B cell (primary cell): Measurements from ENCODE around the gene EPN2. TPM values are rescaled to one million over a fixed set of nuclear protein-coding genes. Genes with fewer than 3 reads are reported as not detected.

ENCODE experiments used
- ATAC-seq: fragments of 200-7000 bp; cut with Tn5 transposase; one replicate; pipeline ENCODE4 v1.10.0; 2021; ENCODE audit warnings: low read depth, mild to moderate bottlenecking, moderate number of reproducible peaks, moderate library complexity
- CTCF ChIA-PET: fragments of 350-600 bp; sonication (Branson Sonifier 250); formaldehyde crosslinking; loops from one replicate; lab custom pipeline; 2021; ENCODE audit warnings: antibody characterized with exemption, inconsistent platforms; lab: Charles Lee
- POLR2A ChIA-PET: fragments of 350-600 bp; sonication (Branson Sonifier 250); formaldehyde crosslinking; loops from one replicate; lab custom pipeline; 2021; ENCODE audit warnings: antibody characterized with exemption; lab: Charles Lee
- DNase-seq: peaks from one replicate; pipeline ENCODE4 v3.0.0; 2013
- H2AFZ ChIP-seq: 2 replicates; pipeline ENCODE4 v1.6.1; 2012; ENCODE audit warnings: mild to moderate bottlenecking, low read depth, low read length; ENCODE audit not compliant: insufficient read depth, poor library complexity, severe bottlenecking
- H3K27ac ChIP-seq, 2 donors: 1 replicate in 1 of 2; 2 replicates in 1 of 2; pipeline ENCODE4 v1.5.1; 2012 to 2013; ENCODE audit warnings: low read length in 2 of 2, mild to moderate bottlenecking in 2 of 2, moderate library complexity in 1 of 2
- H3K27me3 ChIP-seq, 4 experiments: fragments of 200-600 bp in 1 of 4; sonication (generic) in 1 of 4; replicated peaks in 1 of 4; 1 replicate in 2 of 4; 2 replicates in 2 of 4; pipeline versions ENCODE4 v1.6.1 to v1.7.0; 2013 to 2016; ENCODE audit warnings: low read length in 3 of 4, mild to moderate bottlenecking in 2 of 4, mixed read lengths in 1 of 4, moderate library complexity in 1 of 4; ENCODE audit not compliant: insufficient read depth in 4 of 4, control insufficient read depth in 3 of 4; ENCODE audit errors: control extremely low read depth in 1 of 4
- H3K36me3 ChIP-seq, 2 experiments: replicated peaks in 1 of 2; 1 replicate in 1 of 2; 2 replicates in 1 of 2; pipeline versions ENCODE4 v1.6.1 to v1.7.1; 2013; ENCODE audit warnings: low read length in 1 of 2; ENCODE audit not compliant: insufficient read depth in 2 of 2, control insufficient read depth in 1 of 2; ENCODE audit errors: control extremely low read depth in 1 of 2, extremely low read depth in 1 of 2
- H3K4me1 ChIP-seq, 2 donors: fragments of 200-600 bp in 1 of 2; sonication (generic) in 1 of 2; 1 replicate in 1 of 2; 2 replicates in 1 of 2; pipeline versions ENCODE4 v1.5.1 to v1.6.1; 2013 to 2017; ENCODE audit warnings: low read length in 2 of 2; ENCODE audit not compliant: control insufficient read depth in 2 of 2, insufficient read depth in 2 of 2
- H3K4me2 ChIP-seq: replicated peaks from 2 replicates; pipeline ENCODE3; 2012; ENCODE audit warnings: mild to moderate bottlenecking, low read depth, low read length; ENCODE audit not compliant: poor library complexity, severe bottlenecking
- H3K4me3 ChIP-seq, 5 experiments: fragments of 200-600 bp in 1 of 5; sonication (generic) in 1 of 5; 1 replicate in 3 of 5; 2 replicates in 2 of 5; pipeline versions ENCODE4 v1.5.1 to v1.7.0; 2011 to 2016; ENCODE audit warnings: low read length in 4 of 5, mild to moderate bottlenecking in 4 of 5, low read depth in 2 of 5, control low read depth in 1 of 5, moderate library complexity in 1 of 5; ENCODE audit not compliant: insufficient read depth in 1 of 5; ENCODE audit errors: control extremely low read depth in 1 of 5, extremely low read depth in 1 of 5
- H3K79me2 ChIP-seq: fragments of 200-600 bp; sonication (generic); one replicate; pipeline ENCODE4 v1.6.0; 2016; ENCODE audit warnings: low read length; ENCODE audit not compliant: control insufficient read depth, insufficient read depth
- H3K9ac ChIP-seq: fragments of 200-600 bp; sonication (generic); 2 replicates; pipeline ENCODE4 v1.6.1; 2017; ENCODE audit warnings: mild to moderate bottlenecking, low read length, moderate library complexity
- H3K9me3 ChIP-seq, 3 donors: one replicate each; pipeline versions ENCODE4 v1.6.1 to v1.7.1; 2013; ENCODE audit warnings: low read length in 2 of 3; ENCODE audit not compliant: control insufficient read depth in 2 of 3, insufficient read depth in 1 of 3; ENCODE audit errors: control extremely low read depth in 1 of 3
- H4K20me1 ChIP-seq: 2 replicates; pipeline ENCODE4 v1.6.0; 2012; ENCODE audit warnings: mild to moderate bottlenecking, low read length; ENCODE audit not compliant: insufficient read depth, control insufficient read depth, poor library complexity, severe bottlenecking
- H3K27ac Mint-ChIP-seq: one replicate; pipeline ENCODE4 v1.8.0; 2021; ENCODE audit warnings: mixed read lengths
- H3K27me3 Mint-ChIP-seq: one replicate; pipeline ENCODE4 v1.8.0; 2021; ENCODE audit warnings: mixed read lengths
- H3K4me1 Mint-ChIP-seq: one replicate; pipeline ENCODE4 v1.8.0; 2021; ENCODE audit warnings: mixed read lengths
- H3K4me3 Mint-ChIP-seq: one replicate; pipeline ENCODE4 v1.8.0; 2021; ENCODE audit warnings: mixed read lengths
- H3K9me3 Mint-ChIP-seq: one replicate; pipeline ENCODE4 v1.8.0; 2022; ENCODE audit warnings: mixed read lengths; ENCODE audit not compliant: insufficient read depth
- EZH2 ChIP-seq: IDR thresholded peaks from 2 replicates; pipeline ENCODE4 v1.6.1; 2012; ENCODE audit warnings: borderline replicate concordance, low read depth, mild to moderate bottlenecking, moderate library complexity, low read length; ENCODE audit not compliant: insufficient read depth, poor library complexity, severe bottlenecking
- WGBS: methylation state at CpG from one replicate; pipeline ENCODE4 v1.1.5; 2013; ENCODE audit warnings: missing lambda C conversion rate; ENCODE audit not compliant: insufficient coverage; 5-methylcytosine and 5-hydroxymethylcytosine counted together
- intact Hi-C: fragments of 100-400 bp; cut with micrococcal nuclease; formaldehyde crosslinking; loops from one replicate; pipeline ENCODE4 v1.10.0; 2022
- polyA plus RNA-seq: library from polyadenylated mRNA; depleted of rRNA; stranded (reverse); fragments of >200 nt; gene quantifications from 2 replicates; pipeline ENCODE4 v1.2.3, GENCODE V29; 2012
- total RNA-seq, 2 donors: library from RNA; stranded (reverse); fragments of 120-200 nt in 1 of 2; gene quantifications; 1 replicate in 1 of 2; 2 replicates in 1 of 2; pipeline versions ENCODE4 v1.2.3 to v1.2.4, GENCODE V29; 2013 to 2022
- TF ChIP-seq, protein P1 (sequence below): fragments of 200-600 bp; IDR thresholded peaks from one replicate; pipeline ENCODE4 v1.8.0; 2022; ENCODE audit warnings: antibody characterized with exemption, mild to moderate bottlenecking

The EPN2 gene
- total and polyA plus RNA-seq, 2 donors (not counting 1 experiment from before 2014, with no cell fraction given), result 15.7 to 35.6 TPM

DNA sequence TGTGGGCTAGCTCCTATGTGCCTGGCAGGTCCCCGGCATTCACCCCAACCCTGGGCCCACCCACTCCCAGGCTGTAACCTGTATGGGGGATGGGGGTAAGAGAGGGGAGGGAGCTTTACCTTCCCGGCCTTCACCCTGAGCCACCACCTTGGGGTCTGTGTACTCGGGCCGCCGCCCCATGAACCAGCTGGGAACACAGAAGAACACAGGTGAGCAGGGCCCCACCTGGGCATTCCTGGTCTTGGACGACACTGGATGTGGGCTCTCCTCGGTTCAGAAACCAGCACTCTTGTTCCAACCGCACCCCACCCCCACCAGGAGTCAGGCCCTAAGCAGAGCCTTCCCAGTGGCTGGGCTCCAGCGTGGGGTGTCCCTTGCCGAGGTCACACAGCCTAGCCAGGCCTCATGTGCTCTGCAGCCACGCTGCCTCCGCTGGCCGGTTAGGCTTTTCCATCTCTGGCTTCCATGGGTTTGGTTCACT lies 106.5 kb downstream of the EPN2 start:
- H3K4me2 ChIP-seq, result no peak overlapping the region
- Mint-ChIP-seq H3K9me3 (no peaks in the 10 kb centered on the region), H3K4me3 (no peak overlapping the region), H3K4me1 (peaks cover 8% of the 10 kb centered on the region), H3K27me3 (peaks cover 17% of the 10 kb centered on the region), H3K27ac (no peak overlapping the region)
- peaks cover 0 to 11% of the 10 kb centered on the region in 2 donors for H3K4me1 ChIP-seq
- no peaks in the 10 kb centered on the region for H4K20me1 ChIP-seq
- no peaks in the 10 kb centered on the region for H3K9me3 ChIP-seq
- no peaks in the 10 kb centered on the region for H3K36me3 ChIP-seq
- intact Hi-C loops, result no loop called here
- ChIA-PET POLR2A (no interaction called here), CTCF (no interaction called here)
- peaks cover 0 to 3% (median 0%) of the 10 kb centered on the region in 4 experiments for H3K27me3 ChIP-seq
- no peak for TF ChIP-seq EZH2
- TF ChIP-seq, protein P1, sequence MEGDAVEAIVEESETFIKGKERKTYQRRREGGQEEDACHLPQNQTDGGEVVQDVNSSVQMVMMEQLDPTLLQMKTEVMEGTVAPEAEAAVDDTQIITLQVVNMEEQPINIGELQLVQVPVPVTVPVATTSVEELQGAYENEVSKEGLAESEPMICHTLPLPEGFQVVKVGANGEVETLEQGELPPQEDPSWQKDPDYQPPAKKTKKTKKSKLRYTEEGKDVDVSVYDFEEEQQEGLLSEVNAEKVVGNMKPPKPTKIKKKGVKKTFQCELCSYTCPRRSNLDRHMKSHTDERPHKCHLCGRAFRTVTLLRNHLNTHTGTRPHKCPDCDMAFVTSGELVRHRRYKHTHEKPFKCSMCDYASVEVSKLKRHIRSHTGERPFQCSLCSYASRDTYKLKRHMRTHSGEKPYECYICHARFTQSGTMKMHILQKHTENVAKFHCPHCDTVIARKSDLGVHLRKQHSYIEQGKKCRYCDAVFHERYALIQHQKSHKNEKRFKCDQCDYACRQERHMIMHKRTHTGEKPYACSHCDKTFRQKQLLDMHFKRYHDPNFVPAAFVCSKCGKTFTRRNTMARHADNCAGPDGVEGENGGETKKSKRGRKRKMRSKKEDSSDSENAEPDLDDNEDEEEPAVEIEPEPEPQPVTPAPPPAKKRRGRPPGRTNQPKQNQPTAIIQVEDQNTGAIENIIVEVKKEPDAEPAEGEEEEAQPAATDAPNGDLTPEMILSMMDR, result no peak
- no peak overlapping the region for H3K4me3 ChIP-seq
- no peak overlapping the region for H3K9ac ChIP-seq
- H3K79me2 ChIP-seq, result no peaks in the 10 kb centered on the region
- DNase-seq, result no peak
- no peak for ATAC-seq
- WGBS, result 96% methylated on average over 11 of the region's 13 CpGs
- H2AFZ ChIP-seq, result no peak overlapping the region
- no peak overlapping the region for H3K27ac ChIP-seq

DNA sequence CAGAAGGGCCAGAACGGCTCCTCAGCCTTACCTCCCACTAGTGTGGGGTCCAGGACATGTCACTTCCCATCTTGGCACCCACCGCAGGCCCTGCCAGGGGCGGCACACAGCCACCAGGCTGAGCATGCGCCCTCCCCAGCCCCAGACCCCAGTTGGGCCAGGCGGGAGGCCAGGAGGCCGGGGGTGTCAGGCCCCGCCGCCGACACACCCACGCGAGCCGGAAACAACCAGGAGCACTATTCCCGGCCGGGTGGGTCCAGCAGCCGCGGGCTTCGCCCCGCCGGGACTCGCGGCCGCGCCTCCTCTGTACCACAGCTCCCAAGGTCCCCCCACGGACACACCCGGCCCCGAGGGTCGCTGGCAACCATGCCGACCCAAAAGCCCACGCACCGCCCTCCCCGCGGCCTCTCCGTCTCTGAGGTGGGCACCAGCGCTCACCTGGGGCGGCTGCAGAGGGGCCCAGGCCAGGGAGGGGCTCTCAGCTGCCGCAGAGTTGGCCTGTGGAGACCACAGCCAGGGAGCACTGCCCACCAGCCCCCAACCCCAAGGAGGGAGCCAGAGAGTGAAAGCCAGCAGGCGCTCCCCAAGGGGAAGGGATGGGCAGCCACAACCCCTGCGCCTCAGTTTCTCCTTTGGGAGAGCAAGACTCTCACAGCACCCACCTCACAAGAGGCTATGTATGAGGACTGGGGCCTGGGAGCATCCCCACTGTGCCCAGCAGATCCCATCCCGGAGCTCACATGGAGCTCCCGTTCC lies 107.3 kb downstream of the EPN2 start:
- Histone ChIP-seq H3K36me3 (no peaks in the 10 kb centered on the region), H3K9me3 (no peaks in the 10 kb centered on the region), H3K27ac (no peak overlapping the region), H3K4me3 (no peak overlapping the region), H3K4me1 (peaks cover 0 to 11% of the 10 kb centered on the region in 2 donors), H3K27me3 (peaks cover 0 to 3% (median 0%) of the 10 kb centered on the region in 4 experiments), H3K79me2 (no peaks in the 10 kb centered on the region), H3K9ac (no peak overlapping the region), H4K20me1 (no peaks in the 10 kb centered on the region), H3K4me2 (no peak overlapping the region), H2AFZ (no peak overlapping the region)
- no peaks in the 10 kb centered on the region for H3K9me3 Mint-ChIP-seq
- WGBS, result 94% methylated on average over 37 of the region's 40 CpGs
- CTCF ChIA-PET, result no interaction called here
- H3K27me3 Mint-ChIP-seq, result peaks cover 14% of the 10 kb centered on the region
- intact Hi-C loops, result no loop called here
- H3K4me3 Mint-ChIP-seq, result no peak overlapping the region
- peaks cover 8% of the 10 kb centered on the region for H3K4me1 Mint-ChIP-seq
- H3K27ac Mint-ChIP-seq, result no peak overlapping the region
- POLR2A ChIA-PET, result no interaction called here
- DNase-seq, result peak; percentile 15
- TF ChIP-seq EZH2, result no peak
- TF ChIP-seq, protein P1, result no peak
- ATAC-seq, result no peak
